Lower leg skin (tissue), 4 donors: ENCODE data around the gene INPP5F. TPM values are rescaled to one million over a fixed set of nuclear protein-coding genes. Genes with fewer than 3 reads are reported as not detected.

Experiments
- DNase-seq, 2 donors: peaks; one replicate each; pipeline ENCODE4 v3.0.0-alpha.2; 2019; ENCODE audit warnings: low spot score in 2 of 2
- H3K4me3 ChIP-seq: fragments of 200-600 bp; sonication (generic); 2 replicates; pipeline ENCODE4 v1.5.1; 2017; ENCODE audit warnings: mild to moderate bottlenecking, low read depth; ENCODE audit not compliant: poor library complexity, severe bottlenecking
- CTCF ChIP-seq, 3 donors: fragments of 450-650 bp; IDR thresholded peaks; one replicate each; pipeline ENCODE4 v1.5.1; 2016; ENCODE audit warnings: antibody characterized with exemption in 3 of 3, mild to moderate bottlenecking in 3 of 3, moderate library complexity in 2 of 3
- POLR2A ChIP-seq, 2 donors: fragments of 450-650 bp; IDR thresholded peaks; one replicate each; pipeline ENCODE4 v1.6.1; 2016 to 2017; ENCODE audit warnings: antibody characterized with exemption in 2 of 2, mild to moderate bottlenecking in 1 of 2, moderate library complexity in 1 of 2
- WGBS, 2 donors: methylation state at CpG; one replicate each; pipeline ENCODE4 v1.1.5; 2018; 5-methylcytosine and 5-hydroxymethylcytosine counted together
- intact Hi-C: fragments of 100-400 bp; cut with DNase I; formaldehyde crosslinking; loops from one replicate; pipeline ENCODE4 v1.15.0; 2023; ENCODE audit warnings: low total_unique reads
- total RNA-seq, 4 donors: library from RNA; depleted of rRNA; stranded (reverse); fragments of >200 nt; gene quantifications; one replicate each; pipeline ENCODE4 v1.1.0, GENCODE V29; 2016

The INPP5F gene
- 10 to 100 TPM; 13.8 to 17.1 (median 15.0) TPM for total RNA-seq

- 0 to 1% methylated on average over 25 to 36 of the region's 95 CpGs for WGBS, 2 donors
- TF ChIP-seq POLR2A (IDR thresholded peaks at IDR 0.05) (no peak), CTCF (IDR thresholded peaks at IDR 0.05) (no peak)
- peak within 1 kb of the TSS; percentile 83 for H3K4me3 ChIP-seq
- peak; percentile 98 to 100 for DNase-seq
- intact Hi-C loops: no loop called here
These were observed at the start of gene INPP5F for GRCh38 chr10:119725828-119726675. TSS of gene INPP5F (plus strand) at chr10:119726050. CDS start at chr10:119726263, 213 bp downstream.

- intact Hi-C loops: no loop called here
- H3K4me3 ChIP-seq: no peak overlapping the region
- WGBS, 2 donors: 72 to 82% methylated on average over 6 of the region's 6 CpGs
- TF ChIP-seq POLR2A (IDR thresholded peaks at IDR 0.05) (no peak), CTCF (IDR thresholded peaks at IDR 0.05) (no peak)
- no peak for DNase-seq
These were observed 48.7 kb upstream of the INPP5F start for GRCh38 chr10:119677126-119677525.

- intact Hi-C loops: no loop called here
- H3K4me3 ChIP-seq: no peak overlapping the region
- WGBS, 2 donors: 88 to 90% methylated on average over 13 of the region's 13 CpGs
- TF ChIP-seq POLR2A (IDR thresholded peaks at IDR 0.05): no peak
- no peak for TF ChIP-seq CTCF (IDR thresholded peaks at IDR 0.05)
- DNase-seq: no peak
These were observed 47.7 kb upstream of the INPP5F start for GRCh38 chr10:119677904-119678755.

GRCh38 chr10:119679480-119679829, 46.4 kb upstream of the INPP5F start:
- H3K4me3 ChIP-seq: no peak overlapping the region
- no peak for DNase-seq
- intact Hi-C loops: no loop called here
- TF ChIP-seq POLR2A (IDR thresholded peaks at IDR 0.05) (no peak), CTCF (IDR thresholded peaks at IDR 0.05) (no peak)
- WGBS, 2 donors: 72 to 74% methylated on average over 7 of the region's 7 CpGs

- intact Hi-C loops: no loop called here
- peak in 1 of 2 donors; percentile 59 for DNase-seq
- H3K4me3 ChIP-seq: no peak overlapping the region
These were observed 45.8 kb upstream of the INPP5F start for GRCh38 chr10:119680050-119680449.

More at GRCh38 chr10:119680050-119680449, 45.8 kb upstream of the INPP5F start:
- WGBS, 2 donors: 28 to 38% methylated on average over 4 of the region's 4 CpGs
- no peak for TF ChIP-seq POLR2A (IDR thresholded peaks at IDR 0.05)
- no peak for TF ChIP-seq CTCF (IDR thresholded peaks at IDR 0.05)
